Panc1 (cell line): Measurements from ENCODE around the gene MAP6D1.

Source experiments
- CTCF ChIP-seq: fragments of 450-650 bp; IDR thresholded peaks from 2 replicates; pipeline ENCODE4 v1.5.1; 2017; ENCODE audit warnings: mild to moderate bottlenecking
- POLR2AphosphoS5 ChIP-seq: IDR thresholded peaks from 2 replicates; pipeline ENCODE4 v1.6.1; 2012; ENCODE audit warnings: mild to moderate bottlenecking, low read depth, low read length, moderate library complexity
- SIN3A ChIP-seq: IDR thresholded peaks from 2 replicates; pipeline ENCODE4 v1.6.1; 2012; ENCODE audit warnings: low read depth, mild to moderate bottlenecking, low read length, moderate library complexity, borderline replicate concordance; ENCODE audit not compliant: insufficient read depth

- TF ChIP-seq POLR2AphosphoS5 (no peak), CTCF (no peak), SIN3A (no peak)
These were observed 50.7 kb downstream of the MAP6D1 start for GRCh38 chr3:183774631-183775030.
